Brain pericyte (primary cell): ENCODE measurements around the gene OR6A2.
"Not testable (repeated sequence)": the region's sequence is repeated elsewhere in the genome, so short reads cannot be mapped to it uniquely, and the experiment has no call there.

ENCODE experiments used
- DNase-seq: peaks from one replicate; pipeline ENCODE4 v3.0.0-alpha.2; 2012; ENCODE audit warnings: low read depth, low spot score

OR6A2 gene

GRCh38 chr11:6799402-6799801, at the start of gene OR6A2:
Gene OR6A2 (minus strand): TSS chr11:6799689. CDS start chr11:6795708, 3,981 bp downstream.
- DNase-seq = no peak

GRCh38 chr11:6845383-6845782, 45.9 kb upstream of the OR6A2 start, which contains the start of gene OR10A5:
Gene OR10A5 (plus strand): TSS chr11:6845683. CDS start chr11:6845683, 0 bp downstream.
- DNase-seq = no peak

- no peak for DNase-seq
These were observed 44.9 kb upstream of the OR6A2 start for GRCh38 chr11:6844356-6844755.

GRCh38 chr11:6843670-6844069, 44.2 kb upstream of the OR6A2 start:
- no peak for DNase-seq

GRCh38 chr11:6841694-6842093, 42.2 kb upstream of the OR6A2 start:
- DNase-seq = no peak

GRCh38 chr11:6834021-6834420, 34.5 kb upstream of the OR6A2 start:
- DNase-seq = no peak

GRCh38 chr11:6833356-6833755, 33.9 kb upstream of the OR6A2 start:
- no peak for DNase-seq

GRCh38 chr11:6828103-6828502, 28.6 kb upstream of the OR6A2 start:
- no peak for DNase-seq

GRCh38 chr11:6825231-6825744, 25.8 kb upstream of the OR6A2 start:
- DNase-seq = no peak

- DNase-seq = no peak
These were observed 24.8 kb upstream of the OR6A2 start for GRCh38 chr11:6824136-6824823.

- no peak for DNase-seq
These were observed 19.5 kb upstream of the OR6A2 start for GRCh38 chr11:6818967-6819366.

GRCh38 chr11:6817694-6818093, 18.2 kb upstream of the OR6A2 start:
- no peak for DNase-seq

GRCh38 chr11:6813656-6814055, 14.2 kb upstream of the OR6A2 start:
- DNase-seq = no peak

GRCh38 chr11:6812390-6813005, 13.0 kb upstream of the OR6A2 start:
- DNase-seq = no peak

GRCh38 chr11:6801075-6801474, 1.6 kb upstream of the OR6A2 start:
- not testable (repeated sequence) for DNase-seq

- DNase-seq = no peak
These were observed 4.8 kb downstream of the OR6A2 start for GRCh38 chr11:6794639-6795038.

GRCh38 chr11:6790546-6790945, 8.9 kb downstream of the OR6A2 start:
- no peak for DNase-seq

GRCh38 chr11:6782720-6783119, 16.8 kb downstream of the OR6A2 start, which contains the start of gene OR2AG1:
Gene OR2AG1 (plus strand): TSS chr11:6783020. CDS start chr11:6785038, 2,018 bp downstream.
- no peak for DNase-seq

- DNase-seq = no peak
These were observed 18.7 kb downstream of the OR6A2 start for GRCh38 chr11:6780829-6781228.

- DNase-seq = no peak
These were observed 21.0 kb downstream of the OR6A2 start for GRCh38 chr11:6778518-6778917.

GRCh38 chr11:6771926-6772893, 27.3 kb downstream of the OR6A2 start, which contains the start of gene OR2AG2:
Gene OR2AG2 (minus strand): TSS chr11:6771976. CDS start chr11:6768957, 3,019 bp downstream.
- no peak for DNase-seq
